SK-N-SH treated with all-trans-retinoic acid at 6 μM for 48 hours (cell line): ENCODE results near the gene RRBP1.

Source experiments
- ATAC-seq: fragments of 200-7000 bp; cut with Tn5 transposase; 3 replicates; pipeline ENCODE4 v1.9.1; 2020; ENCODE audit warnings: mild to moderate bottlenecking, moderate library complexity
- BACH2 ChIP-seq: fragments of 250-450 bp; sonication (Bioruptor Pico); IDR thresholded peaks from 2 replicates; pipeline ENCODE4 v1.9.0; 2021; ENCODE audit warnings: mild to moderate bottlenecking, borderline replicate concordance
- ESRRG ChIP-seq: fragments of 250-450 bp; sonication (Bioruptor Pico); IDR thresholded peaks from 2 replicates; pipeline ENCODE4 v1.6.1; 2021; ENCODE audit warnings: mild to moderate bottlenecking
- GLIS3 ChIP-seq: fragments of 250-450 bp; sonication (Bioruptor Pico); IDR thresholded peaks from 2 replicates; pipeline ENCODE4 v1.5.0; 2020; ENCODE audit warnings: mild to moderate bottlenecking, moderate library complexity
- ISL1 ChIP-seq: fragments of 250-450 bp; sonication (Bioruptor Pico); IDR thresholded peaks from 2 replicates; pipeline ENCODE4 v2.1.2; 2022; ENCODE audit warnings: mild to moderate bottlenecking, moderate library complexity
- OSR1 ChIP-seq: fragments of 250-450 bp; sonication (Bioruptor Pico); IDR thresholded peaks from 2 replicates; pipeline ENCODE4 v1.8.0; 2022; ENCODE audit warnings: moderate library complexity, mild to moderate bottlenecking, inconsistent platforms
- PPARA ChIP-seq: fragments of 250-450 bp; sonication (Bioruptor Pico); IDR thresholded peaks from 2 replicates; pipeline ENCODE4 v1.5.0; 2020; ENCODE audit warnings: mild to moderate bottlenecking, borderline replicate concordance
- RARB ChIP-seq: fragments of 250-450 bp; sonication (Bioruptor Pico); IDR thresholded peaks from 2 replicates; pipeline ENCODE4 v1.8.0; 2021; ENCODE audit warnings: mild to moderate bottlenecking, moderate library complexity
- SNAI2 ChIP-seq: fragments of 250-450 bp; sonication (Bioruptor Pico); IDR thresholded peaks from 2 replicates; pipeline ENCODE4 v1.5.0; 2020; ENCODE audit warnings: mild to moderate bottlenecking, moderate library complexity
- TCF4 ChIP-seq: fragments of 250-450 bp; sonication (Bioruptor Pico); IDR thresholded peaks from 2 replicates; pipeline ENCODE4 v1.8.0; 2021; ENCODE audit warnings: mild to moderate bottlenecking, moderate library complexity, borderline replicate concordance
- TOX ChIP-seq: fragments of 250-450 bp; sonication (Bioruptor Pico); IDR thresholded peaks from 2 replicates; pipeline ENCODE4 v1.8.0; 2021; ENCODE audit warnings: mild to moderate bottlenecking, moderate library complexity, borderline replicate concordance
- ZC3H10 ChIP-seq: fragments of 250-450 bp; sonication (Bioruptor Pico); IDR thresholded peaks from 2 replicates; pipeline ENCODE4 v1.5.1; 2021; ENCODE audit warnings: mild to moderate bottlenecking, moderate library complexity
- ZFP3 ChIP-seq: fragments of 250-450 bp; sonication (Bioruptor Pico); IDR thresholded peaks from 2 replicates; pipeline ENCODE4 v1.5.0; 2020; ENCODE audit warnings: mild to moderate bottlenecking, moderate library complexity
- ZFP30 ChIP-seq: fragments of 450-650 bp; formaldehyde crosslinking; IDR thresholded peaks from 2 replicates; pipeline ENCODE4 v1.5.0; 2022; ENCODE audit warnings: mild to moderate bottlenecking, moderate library complexity
- ZNF8 ChIP-seq: fragments of 450-650 bp; formaldehyde crosslinking; IDR thresholded peaks from 2 replicates; pipeline ENCODE4 v1.5.0; 2020; ENCODE audit warnings: mild to moderate bottlenecking, moderate library complexity
- TF ChIP-seq, protein P1 (sequence below): fragments of 250-450 bp; sonication (Bioruptor Pico); IDR thresholded peaks from 2 replicates; pipeline ENCODE4 v1.5.1; 2020; ENCODE audit warnings: low read depth, mild to moderate bottlenecking, moderate library complexity
- TF ChIP-seq, protein P2 (sequence below): fragments of 250-450 bp; sonication (Bioruptor Pico); IDR thresholded peaks from 2 replicates; pipeline ENCODE4 v1.5.0; 2020; ENCODE audit warnings: mild to moderate bottlenecking, moderate library complexity
- TF ChIP-seq, protein P3 (sequence below): fragments of 250-450 bp; sonication (Bioruptor Pico); IDR thresholded peaks from 2 replicates; pipeline ENCODE4 v1.8.0; 2020; ENCODE audit warnings: mild to moderate bottlenecking, moderate library complexity, borderline replicate concordance
- TF ChIP-seq, protein P4 (sequence below): fragments of 250-450 bp; sonication (Bioruptor Pico); IDR thresholded peaks from 2 replicates; pipeline ENCODE4 v1.8.0; 2021; ENCODE audit warnings: low read depth, mild to moderate bottlenecking, moderate library complexity, borderline replicate concordance

Gene RRBP1

DNA sequence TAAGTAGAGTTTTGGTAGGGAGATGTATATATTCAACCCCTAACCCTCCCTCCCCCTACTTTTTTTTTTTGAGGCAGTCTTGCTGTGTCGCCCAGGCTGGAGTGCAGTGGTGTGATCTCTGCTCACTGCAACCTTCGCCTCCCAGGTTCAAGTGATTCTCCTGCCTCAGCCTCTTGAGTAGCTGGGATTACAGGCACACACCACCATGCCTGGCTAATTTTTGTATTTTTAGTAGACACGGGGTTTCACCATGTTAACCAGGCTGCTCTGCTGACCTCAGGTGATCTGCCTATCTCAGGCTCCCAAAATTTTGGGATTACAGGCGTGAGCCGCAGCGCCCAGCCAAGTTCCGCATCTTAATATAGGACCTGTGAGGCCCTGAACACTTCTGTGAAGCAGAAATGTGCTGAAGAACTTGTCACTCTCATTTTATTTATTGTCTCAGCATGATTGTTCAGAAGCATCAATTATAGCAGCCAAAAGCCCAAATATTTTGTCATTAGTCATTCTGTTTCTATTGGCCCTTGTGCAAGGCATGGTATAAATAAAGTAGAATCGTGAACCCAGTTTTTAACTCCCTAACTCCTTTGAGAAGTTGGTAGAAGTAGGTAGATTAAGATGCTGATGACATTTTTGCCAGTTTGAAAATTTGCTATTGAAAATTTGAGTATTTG, 92.7 kb downstream of the RRBP1 start:
- no peak; the same call in 2 of the 3 replicates for ATAC-seq
- TF ChIP-seq, protein P1, sequence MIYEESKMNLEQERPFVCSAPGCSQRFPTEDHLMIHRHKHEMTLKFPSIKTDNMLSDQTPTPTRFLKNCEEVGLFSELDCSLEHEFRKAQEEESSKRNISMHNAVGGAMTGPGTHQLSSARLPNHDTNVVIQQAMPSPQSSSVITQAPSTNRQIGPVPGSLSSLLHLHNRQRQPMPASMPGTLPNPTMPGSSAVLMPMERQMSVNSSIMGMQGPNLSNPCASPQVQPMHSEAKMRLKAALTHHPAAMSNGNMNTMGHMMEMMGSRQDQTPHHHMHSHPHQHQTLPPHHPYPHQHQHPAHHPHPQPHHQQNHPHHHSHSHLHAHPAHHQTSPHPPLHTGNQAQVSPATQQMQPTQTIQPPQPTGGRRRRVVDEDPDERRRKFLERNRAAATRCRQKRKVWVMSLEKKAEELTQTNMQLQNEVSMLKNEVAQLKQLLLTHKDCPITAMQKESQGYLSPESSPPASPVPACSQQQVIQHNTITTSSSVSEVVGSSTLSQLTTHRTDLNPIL (CRISPR knock-in tag): no peak
- TF ChIP-seq BACH2: no peak
- TF ChIP-seq ESRRG: no peak
- TF ChIP-seq TCF4 (CRISPR knock-in tag): no peak
- TF ChIP-seq, all 23 proteins: peak for 0

DNA sequence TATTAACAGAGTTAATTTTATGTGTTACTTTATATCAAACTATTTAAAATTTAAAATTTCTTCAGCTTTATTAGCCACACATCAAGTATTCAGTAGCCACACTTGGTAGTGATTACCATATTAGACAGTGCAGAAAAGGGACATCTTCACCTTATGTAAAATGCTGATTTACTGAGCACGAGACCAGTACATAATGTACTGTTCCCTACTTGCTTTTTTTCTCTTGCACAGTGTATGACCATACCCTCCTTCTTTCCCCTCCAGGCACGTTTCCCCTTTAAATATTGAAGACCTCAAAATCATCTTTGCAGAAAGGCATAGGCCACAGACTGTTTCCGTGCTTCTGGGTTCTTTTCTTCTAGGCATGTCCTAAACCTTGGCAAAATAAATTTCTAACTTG, 94.2 kb downstream of the RRBP1 start:
- TF ChIP-seq, protein P2, sequence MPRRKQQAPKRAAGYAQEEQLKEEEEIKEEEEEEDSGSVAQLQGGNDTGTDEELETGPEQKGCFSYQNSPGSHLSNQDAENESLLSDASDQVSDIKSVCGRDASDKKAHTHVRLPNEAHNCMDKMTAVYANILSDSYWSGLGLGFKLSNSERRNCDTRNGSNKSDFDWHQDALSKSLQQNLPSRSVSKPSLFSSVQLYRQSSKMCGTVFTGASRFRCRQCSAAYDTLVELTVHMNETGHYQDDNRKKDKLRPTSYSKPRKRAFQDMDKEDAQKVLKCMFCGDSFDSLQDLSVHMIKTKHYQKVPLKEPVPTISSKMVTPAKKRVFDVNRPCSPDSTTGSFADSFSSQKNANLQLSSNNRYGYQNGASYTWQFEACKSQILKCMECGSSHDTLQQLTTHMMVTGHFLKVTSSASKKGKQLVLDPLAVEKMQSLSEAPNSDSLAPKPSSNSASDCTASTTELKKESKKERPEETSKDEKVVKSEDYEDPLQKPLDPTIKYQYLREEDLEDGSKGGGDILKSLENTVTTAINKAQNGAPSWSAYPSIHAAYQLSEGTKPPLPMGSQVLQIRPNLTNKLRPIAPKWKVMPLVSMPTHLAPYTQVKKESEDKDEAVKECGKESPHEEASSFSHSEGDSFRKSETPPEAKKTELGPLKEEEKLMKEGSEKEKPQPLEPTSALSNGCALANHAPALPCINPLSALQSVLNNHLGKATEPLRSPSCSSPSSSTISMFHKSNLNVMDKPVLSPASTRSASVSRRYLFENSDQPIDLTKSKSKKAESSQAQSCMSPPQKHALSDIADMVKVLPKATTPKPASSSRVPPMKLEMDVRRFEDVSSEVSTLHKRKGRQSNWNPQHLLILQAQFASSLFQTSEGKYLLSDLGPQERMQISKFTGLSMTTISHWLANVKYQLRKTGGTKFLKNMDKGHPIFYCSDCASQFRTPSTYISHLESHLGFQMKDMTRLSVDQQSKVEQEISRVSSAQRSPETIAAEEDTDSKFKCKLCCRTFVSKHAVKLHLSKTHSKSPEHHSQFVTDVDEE: no peak
- no peak for TF ChIP-seq TOX (CRISPR knock-in tag)
- ATAC-seq: no peak

DNA sequence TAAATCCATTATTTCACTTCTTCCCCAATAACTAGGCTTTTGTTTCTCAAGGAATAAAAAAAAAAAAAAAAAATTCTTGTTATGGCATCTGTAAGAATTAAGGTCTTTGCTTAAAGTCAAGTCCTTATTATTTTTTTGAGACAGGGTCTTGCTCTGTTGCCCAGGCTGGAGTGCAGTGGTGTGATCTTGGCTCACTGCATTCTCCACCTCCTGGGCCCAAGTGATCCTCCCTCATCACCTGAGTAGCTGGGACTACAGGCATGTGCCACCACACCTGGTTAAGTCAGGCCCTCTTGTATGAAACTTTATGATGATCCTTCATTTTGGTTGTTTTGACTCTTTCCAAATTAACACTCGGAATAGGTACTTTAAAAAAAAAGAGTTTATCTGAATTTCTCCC, 94.9 kb downstream of the RRBP1 start:
- no peak for TF ChIP-seq TCF4 (CRISPR knock-in tag)
- TF ChIP-seq ESRRG: no peak
- no peak for TF ChIP-seq ZFP3 (CRISPR knock-in tag)
- TF ChIP-seq ISL1 (CRISPR knock-in tag): no peak
- TF ChIP-seq SNAI2: no peak
- no peak for TF ChIP-seq RARB
- no peak for TF ChIP-seq ZFP30 (CRISPR knock-in tag)
- ATAC-seq: no peak

DNA sequence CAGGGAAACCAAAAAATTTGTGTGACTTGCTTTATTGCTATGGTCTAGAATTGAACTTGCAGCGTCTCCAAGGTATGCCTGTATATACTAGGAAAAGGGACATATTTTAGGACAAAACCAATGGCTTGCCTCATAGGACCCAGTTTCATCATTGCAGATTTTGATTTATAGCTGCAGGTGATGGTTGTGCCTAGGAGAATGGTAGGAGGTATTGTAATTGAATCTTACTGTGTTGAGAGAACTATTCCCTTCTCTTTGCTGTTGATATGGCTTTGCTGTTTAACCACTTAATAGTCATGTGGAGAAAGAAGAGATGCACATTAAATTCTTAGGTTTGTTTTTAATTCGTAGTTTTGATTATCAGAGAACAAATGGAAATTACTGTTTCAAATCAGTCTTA, 95.8 kb downstream of the RRBP1 start:
- TF ChIP-seq TCF4 (CRISPR knock-in tag) (no peak), ISL1 (CRISPR knock-in tag) (no peak), SNAI2 (no peak), ZC3H10 (CRISPR knock-in tag) (no peak), ZFP3 (CRISPR knock-in tag) (no peak), GLIS3 (CRISPR knock-in tag) (no peak)
- TF ChIP-seq, protein P1 (CRISPR knock-in tag): no peak
- TF ChIP-seq, protein P3, sequence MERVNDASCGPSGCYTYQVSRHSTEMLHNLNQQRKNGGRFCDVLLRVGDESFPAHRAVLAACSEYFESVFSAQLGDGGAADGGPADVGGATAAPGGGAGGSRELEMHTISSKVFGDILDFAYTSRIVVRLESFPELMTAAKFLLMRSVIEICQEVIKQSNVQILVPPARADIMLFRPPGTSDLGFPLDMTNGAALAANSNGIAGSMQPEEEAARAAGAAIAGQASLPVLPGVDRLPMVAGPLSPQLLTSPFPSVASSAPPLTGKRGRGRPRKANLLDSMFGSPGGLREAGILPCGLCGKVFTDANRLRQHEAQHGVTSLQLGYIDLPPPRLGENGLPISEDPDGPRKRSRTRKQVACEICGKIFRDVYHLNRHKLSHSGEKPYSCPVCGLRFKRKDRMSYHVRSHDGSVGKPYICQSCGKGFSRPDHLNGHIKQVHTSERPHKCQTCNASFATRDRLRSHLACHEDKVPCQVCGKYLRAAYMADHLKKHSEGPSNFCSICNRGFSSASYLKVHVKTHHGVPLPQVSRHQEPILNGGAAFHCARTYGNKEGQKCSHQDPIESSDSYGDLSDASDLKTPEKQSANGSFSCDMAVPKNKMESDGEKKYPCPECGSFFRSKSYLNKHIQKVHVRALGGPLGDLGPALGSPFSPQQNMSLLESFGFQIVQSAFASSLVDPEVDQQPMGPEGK: no peak
- ATAC-seq: no peak

DNA sequence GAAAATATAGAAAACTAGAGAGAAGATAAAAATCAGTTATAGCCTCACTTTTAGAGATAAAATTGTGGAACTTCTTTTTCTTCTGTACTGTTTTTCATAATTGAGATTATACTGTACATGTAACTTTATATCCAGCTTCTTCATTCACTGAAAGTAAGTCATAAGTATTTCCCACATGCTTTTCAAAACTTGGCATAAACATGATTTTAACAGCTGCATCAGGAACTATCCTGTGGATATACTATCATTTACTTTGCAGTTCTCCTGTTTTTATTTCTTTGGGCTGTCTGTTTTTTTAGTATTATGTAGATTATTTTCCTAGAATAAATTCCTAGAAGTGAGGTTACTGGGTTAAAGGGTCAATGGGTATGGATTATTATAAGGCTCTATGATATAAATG, 97.4 kb downstream of the RRBP1 start:
- no peak for ATAC-seq
- TF ChIP-seq GLIS3 (CRISPR knock-in tag): no peak
- no peak for TF ChIP-seq ZFP30 (CRISPR knock-in tag)
- no peak for TF ChIP-seq ISL1 (CRISPR knock-in tag)
- TF ChIP-seq TCF4 (CRISPR knock-in tag): no peak
- no peak for TF ChIP-seq PPARA (CRISPR knock-in tag)
- TF ChIP-seq OSR1: no peak
- TF ChIP-seq, protein P4, sequence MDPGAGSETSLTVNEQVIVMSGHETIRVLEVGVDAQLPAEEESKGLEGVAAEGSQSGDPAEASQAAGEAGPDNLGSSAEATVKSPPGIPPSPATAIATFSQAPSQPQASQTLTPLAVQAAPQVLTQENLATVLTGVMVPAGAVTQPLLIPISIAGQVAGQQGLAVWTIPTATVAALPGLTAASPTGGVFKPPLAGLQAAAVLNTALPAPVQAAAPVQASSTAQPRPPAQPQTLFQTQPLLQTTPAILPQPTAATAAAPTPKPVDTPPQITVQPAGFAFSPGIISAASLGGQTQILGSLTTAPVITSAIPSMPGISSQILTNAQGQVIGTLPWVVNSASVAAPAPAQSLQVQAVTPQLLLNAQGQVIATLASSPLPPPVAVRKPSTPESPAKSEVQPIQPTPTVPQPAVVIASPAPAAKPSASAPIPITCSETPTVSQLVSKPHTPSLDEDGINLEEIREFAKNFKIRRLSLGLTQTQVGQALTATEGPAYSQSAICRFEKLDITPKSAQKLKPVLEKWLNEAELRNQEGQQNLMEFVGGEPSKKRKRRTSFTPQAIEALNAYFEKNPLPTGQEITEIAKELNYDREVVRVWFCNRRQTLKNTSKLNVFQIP (CRISPR knock-in tag): no peak
- TF ChIP-seq RARB: no peak
- TF ChIP-seq ESRRG: no peak
- TF ChIP-seq TOX (CRISPR knock-in tag): no peak
- TF ChIP-seq ZNF8 (CRISPR knock-in tag): no peak
